HG02884 (cell line): ENCODE results near the gene SPATA2.
"Not testable (repeated sequence)": the region's sequence is repeated elsewhere in the genome, so short reads cannot be mapped to it uniquely, and the experiment has no call there.

Source experiments
- ATAC-seq: cut with Tn5 transposase; IDR thresholded peaks from one replicate; pipeline ENCODE4 v1.9.1; 2021; ENCODE audit warnings: mild to moderate bottlenecking, moderate library complexity; ENCODE audit not compliant: unreplicated experiment

Gene SPATA2

GRCh38 chr20:49905415-49906091 is 9.8 kb downstream of the SPATA2 start:
- ATAC-seq = no peak

GRCh38 chr20:49904440-49905214 is 10.7 kb downstream of the SPATA2 start:
- ATAC-seq = no peak

DNA sequence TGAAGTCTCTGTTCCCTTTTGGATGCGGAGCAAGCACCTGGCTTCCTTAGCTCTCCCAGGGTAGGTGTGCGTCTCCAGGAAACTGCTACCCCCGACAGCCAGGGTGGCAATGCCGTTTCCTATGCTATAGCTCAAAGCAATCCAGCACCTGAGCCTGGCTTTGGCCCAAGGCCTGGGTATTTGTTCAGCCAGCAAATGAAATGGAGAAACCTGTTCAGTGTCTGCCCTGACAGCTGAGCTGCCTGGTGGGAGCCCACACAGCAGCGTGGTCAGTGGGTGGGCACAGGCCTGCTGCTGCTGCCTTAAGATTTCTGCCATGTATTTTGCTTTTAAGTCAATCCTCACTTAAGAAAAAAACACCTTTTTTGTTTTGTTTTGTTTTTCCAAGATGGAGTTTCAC is 13.7 kb downstream of the SPATA2 start:
- no peak for ATAC-seq

DNA sequence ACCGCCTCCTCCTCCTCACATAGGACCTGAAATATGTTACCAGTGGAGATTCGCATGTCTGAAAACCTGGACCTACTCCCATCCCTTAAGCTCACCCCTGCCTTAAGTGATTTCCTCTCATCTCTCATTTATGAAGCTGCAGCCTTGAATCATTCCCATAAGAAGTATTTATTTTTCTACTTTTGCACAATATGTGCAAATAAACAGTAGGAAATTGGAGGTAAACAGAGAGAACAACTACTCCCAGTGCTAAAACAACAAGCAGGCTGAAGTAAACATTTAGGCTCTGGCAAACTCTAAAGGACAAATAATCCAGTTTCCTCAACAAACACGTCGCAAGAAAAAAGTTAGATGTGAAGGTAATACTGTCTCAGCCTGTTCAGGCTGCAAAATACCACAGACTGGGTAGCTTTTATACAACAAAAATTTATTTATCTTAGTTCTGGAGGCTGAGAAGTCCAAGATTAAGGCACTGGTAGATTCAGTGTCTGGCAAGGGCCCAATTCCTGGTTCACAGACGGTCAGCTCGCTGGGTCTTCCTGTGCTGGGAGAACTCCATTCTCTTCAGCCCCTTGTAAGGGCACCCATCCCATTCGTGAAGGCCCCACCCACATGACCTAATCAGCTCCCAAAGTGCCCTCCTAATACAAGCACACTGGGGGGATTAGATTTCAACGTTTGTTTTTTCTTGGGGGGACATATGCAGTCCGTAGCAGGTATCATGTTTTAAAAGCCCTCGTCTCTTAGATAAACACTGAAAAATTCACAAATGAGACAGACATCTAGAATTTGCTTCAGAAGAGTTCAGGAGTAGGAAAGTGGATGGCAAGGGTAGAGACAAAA is 15.6 kb downstream of the SPATA2 start:
- no peak for ATAC-seq

DNA sequence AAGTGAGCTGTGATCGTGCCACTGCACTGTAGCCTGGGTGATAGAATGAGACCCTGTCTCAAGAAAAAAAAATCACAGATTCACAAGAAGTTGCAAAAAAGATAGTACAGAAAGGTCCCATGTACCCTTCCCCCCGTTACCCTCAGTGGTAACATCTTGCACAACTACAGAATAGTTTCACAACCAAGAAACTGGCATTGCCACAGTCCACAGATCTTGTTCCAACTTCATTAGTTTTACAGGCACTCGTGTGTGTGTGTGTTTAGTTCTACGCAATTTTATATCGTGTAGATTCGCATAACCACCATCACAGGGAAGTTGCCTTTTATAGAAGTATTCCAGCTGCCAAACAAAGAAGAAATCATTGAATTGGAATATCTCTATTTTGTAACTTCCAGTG is 19.1 kb downstream of the SPATA2 start:
- ATAC-seq = no peak

DNA sequence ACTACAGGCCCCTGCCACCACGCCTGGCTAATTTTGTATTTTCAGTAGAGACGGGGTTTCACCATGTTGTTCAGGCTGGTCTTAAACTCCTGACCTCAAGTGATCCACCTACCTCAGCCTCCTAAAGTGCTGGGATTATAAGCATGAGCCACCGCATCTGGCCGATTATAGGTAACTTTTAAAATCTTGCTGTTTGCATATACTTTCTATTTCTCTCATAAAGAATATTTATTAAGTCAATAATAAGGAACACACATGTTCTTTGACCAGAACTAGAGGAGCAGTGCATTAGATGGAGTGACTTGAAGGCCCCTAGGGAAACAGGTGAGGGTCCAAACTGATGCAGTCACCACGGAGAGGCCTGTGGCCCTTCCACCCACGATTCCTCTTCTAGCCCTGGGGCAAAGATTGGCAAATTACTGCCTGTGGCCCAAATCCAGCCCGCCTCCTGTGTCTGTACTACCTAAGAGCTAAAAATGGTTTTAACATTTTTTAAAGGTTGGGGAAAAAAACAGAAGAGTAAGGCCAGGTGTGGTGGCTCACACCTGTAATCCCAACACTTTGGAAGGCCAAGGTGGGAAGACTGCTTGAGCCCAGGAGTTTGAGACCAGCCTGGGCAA is 19.7 kb downstream of the SPATA2 start:
- ATAC-seq = not testable (repeated sequence)

GRCh38 chr20:49894073-49894470 is 21.3 kb downstream of the SPATA2 start:
- ATAC-seq = no peak

GRCh38 chr20:49893242-49894072 is 21.9 kb downstream of the SPATA2 start:
- no peak for ATAC-seq

DNA sequence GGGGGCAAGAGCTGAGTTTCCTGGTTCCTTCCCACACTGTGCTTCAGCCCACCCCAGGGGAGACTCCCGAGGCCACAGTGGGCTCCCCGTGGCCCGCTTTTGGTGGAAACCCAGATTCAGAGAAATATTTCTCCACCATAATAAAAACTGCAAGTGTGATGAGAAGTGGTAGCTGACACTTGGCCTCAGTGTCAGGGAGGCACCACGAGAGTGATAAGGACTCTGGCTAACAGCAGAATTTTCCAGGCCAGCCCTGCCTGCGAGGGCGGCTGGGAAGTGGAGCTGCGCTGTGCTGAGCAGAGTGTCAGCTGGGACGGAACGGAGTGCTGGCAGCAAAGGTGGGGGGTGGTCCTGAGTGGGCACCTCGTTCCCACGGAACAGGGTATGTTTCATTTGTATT is 22.5 kb downstream of the SPATA2 start:
- ATAC-seq = no peak

GRCh38 chr20:49892260-49892659 is 23.1 kb downstream of the SPATA2 start:
- no peak for ATAC-seq

DNA sequence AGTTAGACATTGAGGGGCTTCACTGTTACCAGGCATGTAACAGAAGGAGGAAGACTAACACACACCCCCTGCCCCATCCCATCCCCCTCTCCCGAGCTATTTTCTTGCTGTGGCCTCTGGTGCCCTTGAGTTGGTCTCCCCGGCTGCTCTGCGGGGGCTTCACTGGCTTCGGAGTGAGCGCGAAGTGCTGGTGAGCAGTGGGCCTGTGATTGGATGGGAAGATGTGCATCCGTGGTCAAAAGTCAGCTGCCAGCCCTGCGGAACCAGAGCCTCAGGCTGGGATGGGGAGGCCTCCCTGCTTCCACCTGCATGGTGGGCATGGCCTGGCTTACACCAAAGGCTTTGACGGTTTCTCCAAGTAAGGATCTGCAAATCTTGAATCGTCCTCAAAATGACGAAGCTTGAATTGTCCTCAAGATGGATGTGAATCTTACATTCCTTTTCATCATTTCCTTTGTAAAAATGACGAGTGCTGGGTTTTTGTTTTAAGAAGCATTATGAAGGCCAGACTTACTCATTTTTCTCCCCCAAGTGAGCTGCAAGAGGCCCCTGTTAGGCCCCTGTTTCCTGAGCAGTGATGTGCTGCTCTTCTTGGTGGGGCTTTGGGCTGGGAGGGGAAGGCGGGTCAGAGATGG is 23.7 kb downstream of the SPATA2 start:
- no peak for ATAC-seq

DNA sequence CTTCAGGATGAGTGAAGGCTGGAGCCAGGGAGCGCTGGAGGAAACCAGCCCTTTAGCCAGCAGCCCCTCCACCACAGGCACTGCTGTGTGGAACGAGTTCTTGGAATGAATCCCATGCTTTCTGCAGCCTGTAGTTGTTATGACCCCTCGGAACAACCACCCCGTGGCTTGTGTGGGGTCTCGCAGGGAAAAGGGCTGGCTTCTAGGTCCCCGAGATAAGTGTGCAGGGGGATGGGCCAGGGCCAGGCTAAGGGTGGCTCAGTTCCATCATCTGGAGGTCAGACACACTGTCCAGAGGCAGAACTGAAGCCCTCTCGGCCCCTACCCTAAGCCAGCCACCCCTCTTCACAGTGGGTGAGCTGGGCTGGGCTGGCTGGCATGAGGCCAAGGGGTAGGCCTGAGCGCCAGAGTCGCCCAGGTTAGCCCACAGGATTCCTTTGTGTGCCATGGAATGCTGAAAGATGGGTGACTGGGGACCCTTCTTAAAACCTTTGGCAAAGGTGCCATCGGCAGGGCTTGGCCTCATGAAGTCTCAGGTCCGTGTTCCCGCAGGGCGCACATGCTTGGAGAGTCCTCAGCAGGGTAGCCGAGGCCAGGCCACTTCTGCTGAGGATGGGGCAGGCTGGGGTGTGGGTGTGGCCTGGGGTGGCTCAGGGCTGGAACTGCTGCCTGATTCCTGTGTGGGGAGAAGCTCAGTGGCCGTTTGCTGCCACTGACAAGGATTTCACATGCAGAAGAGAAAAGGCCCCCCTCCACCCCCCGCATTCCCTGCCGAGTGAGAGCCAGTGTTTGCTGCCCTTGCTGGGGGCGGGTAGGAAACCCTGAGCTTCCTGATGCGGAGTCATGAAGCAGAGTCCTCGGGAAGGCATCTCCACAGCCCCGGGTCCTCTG is 24.6 kb downstream of the SPATA2 start:
- no peak for ATAC-seq

DNA sequence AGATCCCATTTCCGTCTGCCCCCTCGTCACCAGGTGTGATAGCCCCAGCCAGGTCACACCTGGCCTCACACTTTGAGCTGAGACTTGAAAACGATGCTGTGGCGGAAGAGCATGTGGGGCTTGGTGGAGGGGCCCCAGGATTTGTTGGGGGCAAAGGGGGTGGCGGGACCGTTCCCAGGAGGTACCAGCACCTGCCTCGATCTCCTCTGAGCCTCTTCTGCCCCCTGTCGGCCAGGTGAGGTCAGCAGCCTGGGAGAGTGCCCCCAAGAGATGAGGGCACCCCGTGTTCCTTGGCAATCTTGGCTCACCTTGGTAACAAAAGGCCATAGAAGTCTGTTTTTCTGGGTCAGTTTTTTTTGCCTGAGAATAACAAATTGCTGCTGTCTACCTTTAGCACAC is 25.4 kb downstream of the SPATA2 start:
- no peak for ATAC-seq

GRCh38 chr20:49889001-49889934 is 26.1 kb downstream of the SPATA2 start:
- no peak for ATAC-seq

- no peak for ATAC-seq
These were observed 26.9 kb downstream of the SPATA2 start for GRCh38 chr20:49888212-49889000.

DNA sequence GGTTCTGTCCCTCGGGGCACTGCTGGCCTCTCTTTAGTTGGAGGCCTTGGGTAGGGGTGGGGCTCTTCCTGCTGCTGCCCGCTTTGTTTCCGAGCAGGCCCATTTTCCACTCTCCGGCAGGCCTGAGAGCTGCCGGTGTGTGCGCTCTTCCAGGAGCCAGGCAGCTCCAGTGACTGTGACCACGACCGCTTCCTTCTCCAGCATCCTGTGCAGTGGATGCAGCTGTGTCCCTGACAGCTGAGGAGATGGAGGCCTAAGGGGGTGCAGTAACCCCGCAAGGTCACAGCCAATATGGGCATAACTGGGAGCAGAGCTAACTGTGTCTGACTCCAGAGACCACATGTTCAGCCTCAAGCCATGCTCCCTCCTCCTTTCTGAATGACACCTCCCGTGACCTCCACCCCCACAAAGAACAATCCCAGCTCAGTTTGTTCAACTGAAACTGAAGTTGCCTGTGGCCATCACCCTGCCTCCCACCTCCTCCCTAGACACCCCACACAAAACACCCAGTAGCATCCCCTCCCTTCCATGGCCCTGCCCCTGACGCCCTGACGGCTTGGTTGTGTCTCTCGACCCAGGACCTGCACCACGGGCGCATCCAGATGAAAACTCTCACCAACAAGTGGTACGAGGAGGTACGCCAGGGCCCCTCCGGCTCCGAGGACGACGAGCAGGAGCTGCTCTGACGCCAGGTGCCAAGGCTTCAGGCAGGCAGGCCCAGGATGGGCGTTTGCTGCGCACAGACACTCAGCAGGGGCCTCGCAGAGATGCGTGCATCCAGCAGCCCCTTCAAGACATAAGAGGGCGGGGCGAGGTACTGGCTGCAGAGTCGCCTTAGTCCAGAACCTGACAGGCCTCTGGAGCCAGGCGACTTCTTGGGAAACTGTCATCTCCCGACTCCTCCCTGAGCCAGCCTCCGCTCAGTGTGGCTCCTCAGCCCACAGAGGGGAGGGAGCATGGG is 27.8 kb downstream of the SPATA2 start:
- ATAC-seq = no peak
